ENCODE data around the gene EFCC1. TPM values are rescaled to one million over a fixed set of nuclear protein-coding genes. Genes with fewer than 3 reads are reported as not detected.

EFCC1 gene
- total and polyA plus RNA-seq, 2 of the 8 experiments (the other 6 are each of a cell fraction or from before 2014, with no cell fraction given) = 0.14 to 0.37 TPM

- Histone ChIP-seq H4K5ac (ENCODE audit: insufficient read length, low read depth, low read length) (no peak overlapping the region), H3K79me1 (ENCODE audit: low read depth, low read length) (no peaks in the 10 kb centered on the region), H3K23ac (ENCODE audit: insufficient read length) (no peak overlapping the region), H3K4me2 (ENCODE audit: insufficient read depth in 1 of 2, low read depth in 2 of 2, low read length in 2 of 2) (no peak overlapping the region), H3K27ac (ENCODE audit: low read depth, low read length) (no peak overlapping the region), H4K20me1 (replicated peaks in 1 of 2; ENCODE audit: control insufficient read depth in 1 of 2, insufficient read depth in 2 of 2, low read length in 2 of 2) (no peaks in the 10 kb centered on the region), H3K56ac (replicated peaks; ENCODE audit: insufficient read length, low read depth, low read length) (no peak overlapping the region), H3K79me2 (ENCODE audit: control insufficient read depth in 1 of 2, insufficient read depth in 2 of 2, low read length in 2 of 2) (no peaks in the 10 kb centered on the region), H3K23me2 (ENCODE audit: low read depth, low read length) (no peaks in the 10 kb centered on the region), H2BK120ac (replicated peaks; ENCODE audit: low read depth, low read length) (no peak overlapping the region), H2BK12ac (ENCODE audit: low read depth, low read length) (no peak overlapping the region), H3K14ac (ENCODE audit: insufficient read length) (no peak overlapping the region), H3K36me3 (ENCODE audit: control insufficient read depth in 2 of 4, insufficient read depth in 4 of 4, low read length in 3 of 4) (no peaks in the 10 kb centered on the region), H3K4me1 (replicated peaks in 1 of 4; ENCODE audit: control insufficient read depth in 3 of 4, insufficient read depth in 4 of 4, low read length in 3 of 4) (peaks cover under 1 to 15% (median 3%) of the 10 kb centered on the region in 4 experiments; a peak in 6 of 7 replicates), H2BK20ac (ENCODE audit: low read length) (no peak overlapping the region), H2BK15ac (ENCODE audit: low read length) (no peak overlapping the region), H4K8ac (ENCODE audit: extremely low read depth, insufficient read depth, low read length) (no peak overlapping the region), H3K18ac (ENCODE audit: extremely low read depth, low read length) (no peak overlapping the region), H2BK5ac (ENCODE audit: low read depth, low read length) (no peak overlapping the region), H3K4me3 (ENCODE audit: extremely low read depth in 1 of 4, insufficient read depth in 2 of 4, low read depth in 3 of 4, low read length in 4 of 4) (no peak overlapping the region), H4K91ac (replicated peaks; ENCODE audit: insufficient read length, low read length) (no peak overlapping the region), H3K4ac (replicated peaks; ENCODE audit: insufficient read length, low read depth, low read length) (no peak overlapping the region), H3K9ac (replicated peaks in 1 of 4; ENCODE audit: extremely low read depth in 1 of 4, low read depth in 3 of 4, low read length in 3 of 4) (no peak overlapping the region), H2AK5ac (ENCODE audit: low read depth, low read length) (no peak overlapping the region), H2AFZ (ENCODE audit: low read length) (no peak overlapping the region), H3K9me3 (ENCODE audit: insufficient read depth in 2 of 2, low read depth in 1 of 2, low read length in 1 of 2) (no peaks in the 10 kb centered on the region), H3K27me3 (replicated peaks in 1 of 4; ENCODE audit: control insufficient read depth in 3 of 4, extremely low read depth in 1 of 4, insufficient read depth in 3 of 4, low read length in 3 of 4) (no peaks in the 10 kb centered on the region; a peak in 1 of 7 replicates)
- WGBS, 2 experiments (ENCODE audit: extremely low coverage in 1 of 2, insufficient coverage in 1 of 2, insufficient read length in 1 of 2, insufficient replicate concordance in 2 of 2, low coverage in 1 of 2, low lambda C conversion rate in 2 of 2, missing lambda C conversion rate in 1 of 2) = 85% methylated on average over 11 of the region's 11 CpGs; no CpG with 5 or more reads in 1 of the 2 experiments
- ChIA-PET CTCF (ENCODE audit: partially characterized antibody) (interaction anchor here (0.6 to 8.4 kb wide), 5 partner anchors 11 to 293 kb away, joined by 3 to 84 read pairs (median 5); no protein-coding TSS in a partner anchor), POLR2A (ENCODE audit: partially characterized antibody) (interaction anchor here (0.6 to 1.3 kb wide), 2 partner anchors 10 to 33 kb away, joined by 3 to 4 read pairs; no protein-coding TSS in a partner anchor)
- FAIRE-seq (no peak), DNase-seq (ENCODE audit: low read depth in 1 of 2, low spot score in 2 of 2) (no peak)
Observed at GRCh38 chr3:129035360-129036221, 34.5 kb downstream of the EFCC1 start.
